Measurements from ENCODE around the gene HOXB5. TPM values are rescaled to one million over a fixed set of nuclear protein-coding genes. Genes with fewer than 3 reads are reported as not detected.

Gene HOXB5
- total RNA-seq, 1 donor from 2014 or later: 7.4 TPM

GRCh38 chr17:48551596-48552465, 41.7 kb downstream of the HOXB5 start:
- no peak for DNase-seq (ENCODE audit: extremely low read depth, low read depth, low spot score)

GRCh38 chr17:48551214-48551555, 42.4 kb downstream of the HOXB5 start:
- no peak for DNase-seq (ENCODE audit: extremely low read depth, low read depth, low spot score)

- no peak for DNase-seq (ENCODE audit: extremely low read depth, low read depth, low spot score)
Observed at GRCh38 chr17:48550502-48551213, 42.9 kb downstream of the HOXB5 start.

GRCh38 chr17:48549914-48550501, 43.6 kb downstream of the HOXB5 start:
- no peak for DNase-seq (ENCODE audit: extremely low read depth, low read depth, low spot score)

GRCh38 chr17:48549281-48549630, 44.3 kb downstream of the HOXB5 start:
- no peak for DNase-seq (ENCODE audit: extremely low read depth, low read depth, low spot score)

- DNase-seq (ENCODE audit: extremely low read depth, low read depth, low spot score): no peak
Observed at GRCh38 chr17:48548523-48549280, 44.9 kb downstream of the HOXB5 start.

GRCh38 chr17:48547808-48548522, 45.6 kb downstream of the HOXB5 start:
- DNase-seq (ENCODE audit: extremely low read depth, low read depth, low spot score): no peak

GRCh38 chr17:48546924-48547807, 46.4 kb downstream of the HOXB5 start:
- no peak for DNase-seq (ENCODE audit: extremely low read depth, low read depth, low spot score)

- DNase-seq (ENCODE audit: extremely low read depth, low read depth, low spot score): no peak
Observed at GRCh38 chr17:48546137-48546923, 47.2 kb downstream of the HOXB5 start.

GRCh38 chr17:48545539-48545938, 48.0 kb downstream of the HOXB5 start:
- DNase-seq (ENCODE audit: extremely low read depth, low read depth, low spot score): no peak

GRCh38 chr17:48545022-48545375, 48.6 kb downstream of the HOXB5 start, which contains the start of gene HOXB2:
Gene HOXB2 (minus strand): TSS chr17:48545109. CDS start chr17:48544911, 198 bp downstream.
- no peak for DNase-seq (ENCODE audit: extremely low read depth, low read depth, low spot score)

- no peak for DNase-seq (ENCODE audit: extremely low read depth, low read depth, low spot score)
Observed at GRCh38 chr17:48544349-48545021, 49.1 kb downstream of the HOXB5 start.

- DNase-seq (ENCODE audit: extremely low read depth, low read depth, low spot score): no peak
Observed at GRCh38 chr17:48543854-48544348, 49.7 kb downstream of the HOXB5 start.

- no peak for DNase-seq (ENCODE audit: extremely low read depth, low read depth, low spot score)
Observed at GRCh38 chr17:48543107-48543853, 50.3 kb downstream of the HOXB5 start.

- no peak for DNase-seq (ENCODE audit: extremely low read depth, low read depth, low spot score)
Observed at GRCh38 chr17:48542698-48543106, 50.9 kb downstream of the HOXB5 start.

GRCh38 chr17:48542114-48542656, 51.4 kb downstream of the HOXB5 start:
- no peak for DNase-seq (ENCODE audit: extremely low read depth, low read depth, low spot score)

- DNase-seq (ENCODE audit: extremely low read depth, low read depth, low spot score): no peak
Observed at GRCh38 chr17:48541577-48542113, 51.9 kb downstream of the HOXB5 start.

Data from glomerular endothelial cell (primary cell).